Ureter (tissue), 1 donor: Measurements from ENCODE around the gene NGFR. TPM values are rescaled to one million over a fixed set of nuclear protein-coding genes. Genes with fewer than 3 reads are reported as not detected.

Source experiments
- total RNA-seq: library from RNA; stranded (reverse); gene quantifications from one replicate; pipeline ENCODE4 v1.2.4, GENCODE V29; 2023
- donor health status: DM: yes; HTN: yes; CAD: no.

Gene NGFR
- total RNA-seq, 1 donor from 2014 or later, result 10.0 TPM

Other genes with a start within 250 kb of the NGFR start
- gene ZNF652, start 133.0 kb upstream of the NGFR start, total RNA-seq, result 44.6 TPM
- gene PHB1, start 80.4 kb upstream of the NGFR start, total RNA-seq, result 172 TPM
- 9.2 TPM for gene NXPH3, start 80.6 kb downstream of the NGFR start, total RNA-seq
- 107 TPM for gene SPOP, start 182.8 kb downstream of the NGFR start, total RNA-seq
- 55.5 TPM for gene SLC35B1, start 212.7 kb downstream of the NGFR start, total RNA-seq